GM19467 (cell line): ENCODE measurements around the gene SH3RF3.

Source experiments
- ATAC-seq: cut with Tn5 transposase; IDR thresholded peaks from one replicate; pipeline ENCODE4 v1.9.1; 2021; ENCODE audit warnings: mild to moderate bottlenecking, moderate library complexity; ENCODE audit not compliant: unreplicated experiment

SH3RF3 gene

GRCh38 chr2:109231996-109232705, 103.1 kb downstream of the SH3RF3 start:
- ATAC-seq, result no peak

- ATAC-seq, result no peak
These were observed 103.9 kb downstream of the SH3RF3 start for GRCh38 chr2:109232909-109233308.

- ATAC-seq, result no peak
These were observed 104.6 kb downstream of the SH3RF3 start for GRCh38 chr2:109233643-109234042.

GRCh38 chr2:109234355-109234754, 105.3 kb downstream of the SH3RF3 start:
- ATAC-seq, result no peak

- no peak for ATAC-seq
These were observed 107.1 kb downstream of the SH3RF3 start for GRCh38 chr2:109236147-109236546.

- no peak for ATAC-seq
These were observed 108.8 kb downstream of the SH3RF3 start for GRCh38 chr2:109237792-109238191.

- peak; percentile 94 for ATAC-seq
These were observed 109.6 kb downstream of the SH3RF3 start for GRCh38 chr2:109238580-109238979.

- no peak for ATAC-seq
These were observed 110.7 kb downstream of the SH3RF3 start for GRCh38 chr2:109239720-109240119.

GRCh38 chr2:109242210-109242653, 113.2 kb downstream of the SH3RF3 start:
- ATAC-seq, result no peak

GRCh38 chr2:109242654-109243331, 113.8 kb downstream of the SH3RF3 start:
- ATAC-seq, result no peak

- ATAC-seq, result no peak
These were observed 114.7 kb downstream of the SH3RF3 start for GRCh38 chr2:109243526-109244303.

GRCh38 chr2:109244304-109244582, 115.2 kb downstream of the SH3RF3 start:
- ATAC-seq, result no peak

- ATAC-seq, result no peak
These were observed 115.9 kb downstream of the SH3RF3 start for GRCh38 chr2:109244750-109245382.

GRCh38 chr2:109246176-109246575, 117.2 kb downstream of the SH3RF3 start:
- ATAC-seq, result no peak

- ATAC-seq, result no peak
These were observed 117.6 kb downstream of the SH3RF3 start for GRCh38 chr2:109246616-109247015.

GRCh38 chr2:109247340-109247739, 118.3 kb downstream of the SH3RF3 start:
- no peak for ATAC-seq

- no peak for ATAC-seq
These were observed 118.8 kb downstream of the SH3RF3 start for GRCh38 chr2:109247812-109248211.

- ATAC-seq, result no peak
These were observed 119.6 kb downstream of the SH3RF3 start for GRCh38 chr2:109248590-109248989.

- no peak for ATAC-seq
These were observed 124.2 kb downstream of the SH3RF3 start for GRCh38 chr2:109253217-109253616.

- peak; percentile 53 for ATAC-seq
These were observed 125.3 kb downstream of the SH3RF3 start for GRCh38 chr2:109254174-109254904.

GRCh38 chr2:109255654-109256053, 126.6 kb downstream of the SH3RF3 start:
- ATAC-seq, result no peak
